GM21515 (cell line): ENCODE data around the gene JAG1.
"Not testable (repeated sequence)": the region's sequence is repeated elsewhere in the genome, so short reads cannot be mapped to it uniquely, and the experiment has no call there.

Source experiments
- ATAC-seq: cut with Tn5 transposase; IDR thresholded peaks from one replicate; pipeline ENCODE4 v1.9.1; 2021; ENCODE audit not compliant: unreplicated experiment

The JAG1 gene

DNA sequence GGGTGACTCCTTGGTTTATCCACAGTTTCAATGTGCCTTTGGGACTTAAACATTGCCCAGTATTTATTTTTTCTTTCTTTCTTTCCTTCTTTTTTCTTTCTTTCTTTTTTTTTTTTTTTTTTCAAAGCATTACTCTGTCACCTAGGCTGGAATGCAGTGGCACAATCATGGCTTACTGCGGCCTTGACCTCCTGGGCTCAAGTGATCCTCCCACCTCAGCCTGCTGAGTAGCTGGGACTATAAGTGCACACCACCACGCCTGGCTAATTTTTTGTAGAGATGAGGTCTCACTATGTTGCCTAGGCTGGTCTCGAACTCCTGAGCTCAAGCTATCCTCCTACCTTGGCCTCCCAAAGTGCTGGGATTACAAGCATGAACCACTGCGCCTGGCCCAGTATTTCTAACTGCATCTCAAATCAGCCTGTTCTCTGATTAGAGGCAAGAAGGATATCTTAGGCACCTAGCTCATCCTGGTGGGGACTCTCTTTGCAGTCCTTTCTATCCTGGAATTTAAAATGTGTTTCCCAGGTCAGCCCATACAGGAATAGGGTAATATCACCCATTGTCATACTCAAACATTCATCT is 56.2 kb downstream of the JAG1 start:
- ATAC-seq = not testable (repeated sequence)

GRCh38 chr20:10616212-10616611 is 57.6 kb downstream of the JAG1 start:
- ATAC-seq = no peak

- ATAC-seq = no peak
Measured at GRCh38 chr20:10613911-10614310, 59.9 kb downstream of the JAG1 start.

- not testable (repeated sequence) for ATAC-seq
Measured at GRCh38 chr20:10613426-10613825, 60.4 kb downstream of the JAG1 start.

- ATAC-seq = peak; percentile 77
Measured at GRCh38 chr20:10611357-10611756, 62.4 kb downstream of the JAG1 start.

- no peak for ATAC-seq
Measured at GRCh38 chr20:10610251-10610650, 63.5 kb downstream of the JAG1 start.

- no peak for ATAC-seq
Measured at GRCh38 chr20:10609770-10610169, 64.0 kb downstream of the JAG1 start.

DNA sequence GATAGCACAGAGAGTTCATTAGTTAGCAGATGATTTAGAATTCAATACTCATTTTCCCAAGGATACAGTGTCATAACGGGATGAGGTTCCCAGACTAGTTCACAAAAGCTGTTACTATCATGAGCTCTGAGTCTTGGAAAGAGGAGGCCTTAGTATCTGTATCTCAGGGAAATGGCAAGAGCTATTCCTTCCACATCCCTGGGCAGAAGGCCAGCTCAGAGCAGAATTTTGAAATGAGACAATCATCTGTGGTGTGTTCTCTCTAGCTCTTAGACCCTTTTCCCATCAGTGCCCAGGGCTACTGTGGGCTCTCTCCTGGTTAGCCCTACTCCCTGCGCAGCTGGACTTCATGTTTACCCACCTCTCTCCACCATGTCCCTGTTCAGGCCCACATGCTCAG is 64.5 kb downstream of the JAG1 start:
- no peak for ATAC-seq

GRCh38 chr20:10605547-10606195 is 68.1 kb downstream of the JAG1 start:
- ATAC-seq = no peak

GRCh38 chr20:10604865-10605440 is 68.8 kb downstream of the JAG1 start:
- ATAC-seq = no peak

GRCh38 chr20:10603971-10604864 is 69.6 kb downstream of the JAG1 start:
- ATAC-seq = no peak

DNA sequence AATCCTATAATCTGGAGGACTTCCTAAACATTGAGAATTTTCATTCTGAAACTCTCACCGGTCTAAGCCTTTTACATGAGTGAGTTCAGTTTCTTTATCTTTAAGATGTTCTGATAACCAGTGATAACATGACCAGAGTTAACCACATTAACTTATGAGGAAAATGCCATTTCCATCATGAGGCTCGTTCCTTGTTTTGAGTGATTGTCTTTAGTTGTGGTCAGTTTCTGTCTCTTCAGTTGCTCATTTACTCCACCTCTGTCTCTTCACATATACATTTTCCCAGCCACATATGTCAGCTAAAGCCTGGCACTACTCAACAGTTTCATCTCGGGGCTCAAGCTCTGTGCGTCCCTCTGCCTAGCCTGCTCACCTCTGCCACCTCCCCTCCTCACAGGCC is 70.4 kb downstream of the JAG1 start:
- ATAC-seq = no peak

DNA sequence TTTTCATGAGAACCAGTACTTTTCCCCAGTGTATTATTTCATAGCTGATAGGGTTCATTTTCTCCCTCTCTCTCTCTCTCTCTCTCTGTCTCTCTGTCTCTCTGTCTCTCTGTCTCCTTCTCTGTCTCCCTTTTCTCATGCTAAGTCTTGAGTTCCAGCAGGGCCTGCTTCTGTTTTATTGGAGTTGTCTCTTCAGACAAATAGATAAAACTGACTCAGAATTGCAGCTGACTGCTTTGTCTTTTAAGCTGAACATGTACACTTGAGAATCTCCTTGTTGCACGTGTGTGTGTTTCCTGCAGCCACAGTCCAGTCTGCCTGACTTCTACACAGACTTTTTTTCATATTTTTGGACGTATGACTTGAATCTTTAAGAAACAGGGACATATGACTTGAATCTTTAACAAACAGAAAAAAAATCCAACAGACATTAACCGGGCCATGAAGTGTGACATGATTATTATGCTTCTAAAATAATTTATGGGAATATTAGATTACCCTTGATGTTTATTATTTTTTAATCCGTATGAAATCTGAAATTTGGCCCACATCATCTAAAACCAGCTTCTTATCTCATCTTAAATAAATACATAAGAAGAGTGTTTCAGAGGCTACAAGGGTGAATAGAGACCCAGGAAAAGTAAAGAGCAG is 71.5 kb downstream of the JAG1 start:
- no peak for ATAC-seq

DNA sequence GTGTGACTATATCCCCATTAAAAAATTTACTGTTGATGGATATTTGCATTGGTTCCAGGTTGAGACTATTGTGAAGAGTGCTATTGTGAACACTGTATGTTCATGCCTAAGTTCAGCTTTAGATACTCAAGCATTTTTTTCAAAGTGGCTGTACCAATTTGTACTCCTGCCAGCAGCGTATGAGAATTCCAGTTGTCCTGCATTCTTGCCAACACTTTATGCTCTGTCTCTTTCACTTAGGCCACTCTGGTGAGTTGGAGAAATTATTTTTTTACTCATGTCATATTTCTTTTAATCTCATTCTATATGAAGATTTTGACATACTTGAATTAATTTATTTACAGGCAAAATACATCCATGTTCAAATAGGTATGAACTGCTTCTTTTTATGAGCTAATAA is 76.2 kb downstream of the JAG1 start:
- ATAC-seq = no peak

DNA sequence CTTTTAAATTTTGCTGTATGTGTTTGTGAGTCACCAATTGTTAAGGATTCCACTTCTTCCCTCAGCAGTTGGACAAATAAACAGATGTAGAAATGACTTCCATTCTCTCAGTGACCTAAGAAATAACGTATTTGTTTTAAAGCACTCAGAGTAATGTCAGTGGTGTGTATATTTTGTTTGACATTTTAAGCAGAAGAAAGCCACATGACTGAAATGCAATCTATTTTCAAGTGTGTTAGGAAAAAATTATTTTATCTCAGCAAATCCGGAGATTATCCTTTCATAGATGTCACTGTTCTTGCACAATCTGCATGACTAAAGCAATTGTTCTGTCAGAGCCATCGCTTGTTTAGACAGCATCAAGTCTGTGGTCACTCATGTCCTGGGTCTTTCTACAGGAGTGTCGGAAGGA is 77.1 kb downstream of the JAG1 start:
- no peak for ATAC-seq

GRCh38 chr20:10595985-10596384 is 77.8 kb downstream of the JAG1 start:
- ATAC-seq = no peak

DNA sequence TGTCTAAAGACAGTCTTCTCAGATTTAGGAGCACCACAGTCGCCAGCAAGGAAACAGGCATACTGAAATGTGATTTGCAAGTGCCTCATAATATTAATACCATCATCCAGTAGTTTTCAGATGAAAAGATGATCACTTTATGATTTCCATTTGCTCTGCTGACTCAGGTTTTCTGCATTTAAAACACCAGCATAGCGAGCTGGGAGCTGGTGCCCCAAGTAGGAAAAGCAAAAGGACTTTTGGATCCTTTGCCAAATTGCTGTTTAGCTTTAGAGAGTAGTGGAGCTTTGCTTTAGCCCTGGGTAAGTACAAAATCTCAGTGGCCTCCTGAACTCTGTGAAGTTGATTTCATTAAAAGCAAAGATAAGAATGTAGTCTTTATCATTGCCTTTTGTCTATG is 78.5 kb downstream of the JAG1 start:
- no peak for ATAC-seq

DNA sequence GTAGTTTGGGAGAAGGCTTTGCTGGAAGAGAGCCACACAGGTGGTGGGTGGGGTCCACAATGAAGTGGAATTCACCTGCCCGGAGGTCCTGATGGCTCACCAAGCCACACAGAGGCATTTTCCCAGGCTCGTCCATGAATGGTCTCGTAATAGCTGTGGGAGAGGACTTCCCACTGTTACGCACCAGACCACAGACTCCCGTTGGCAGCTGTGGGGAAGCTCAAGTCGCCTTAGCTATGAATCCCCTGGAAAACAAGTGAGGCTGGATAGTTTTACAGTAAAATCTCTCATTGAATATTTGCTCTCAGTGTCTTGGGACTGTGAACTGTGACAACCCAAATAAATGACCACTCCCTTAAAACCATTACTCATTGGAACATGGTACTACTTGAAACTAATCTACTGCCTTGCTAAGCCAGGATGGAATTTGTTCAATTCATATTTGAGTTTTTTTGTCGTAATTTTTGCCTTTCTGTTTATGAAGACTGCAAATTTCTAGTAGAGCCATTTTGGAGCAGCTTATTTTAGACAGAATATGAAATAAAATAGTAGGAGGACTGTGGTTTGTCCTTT is 79.4 kb downstream of the JAG1 start:
- no peak for ATAC-seq

DNA sequence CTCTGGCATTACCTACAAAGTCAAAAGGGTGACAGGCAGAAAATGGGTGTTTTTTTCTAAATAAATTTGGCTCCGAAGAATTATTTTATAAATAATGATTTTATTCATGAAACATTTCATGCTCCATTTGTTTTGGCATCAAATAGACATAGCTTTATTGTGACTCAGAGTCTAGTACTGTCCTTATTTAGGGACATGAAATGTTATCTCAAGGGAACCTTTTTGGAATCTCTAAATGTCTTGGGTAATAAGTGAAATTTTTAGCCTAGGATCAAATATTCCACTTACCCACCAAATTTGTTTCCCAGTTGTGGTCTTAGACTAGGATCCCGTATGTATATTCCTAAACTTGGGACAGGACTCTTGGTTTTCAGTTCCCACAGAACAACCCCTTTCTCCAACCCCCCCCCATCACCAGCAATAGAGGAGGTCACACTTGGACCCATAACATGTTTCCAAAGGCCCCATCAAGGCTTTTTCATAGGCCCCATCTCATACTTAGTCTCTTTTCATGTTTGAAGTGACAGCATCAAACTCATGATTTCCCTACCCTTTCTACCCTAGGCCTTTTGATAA is 81.8 kb downstream of the JAG1 start:
- ATAC-seq = no peak

GRCh38 chr20:10590950-10591671 is 82.7 kb downstream of the JAG1 start:
- no peak for ATAC-seq
